Measurements from ENCODE around the gene NAV3.

NAV3 gene

GRCh38 chr12:78115889-78116288 is 285.2 kb downstream of the NAV3 start:
- DNase-seq (ENCODE audit: low read depth in 2 of 2): no peak

GRCh38 chr12:78118036-78118435 is 287.3 kb downstream of the NAV3 start:
- no peak for DNase-seq (ENCODE audit: low read depth in 2 of 2)

GRCh38 chr12:78118486-78118885 is 287.8 kb downstream of the NAV3 start:
- no peak for DNase-seq (ENCODE audit: low read depth in 2 of 2)

GRCh38 chr12:78119351-78119918 is 288.7 kb downstream of the NAV3 start:
- DNase-seq (ENCODE audit: low read depth in 2 of 2): no peak

GRCh38 chr12:78120306-78120705 is 289.6 kb downstream of the NAV3 start:
- no peak for DNase-seq (ENCODE audit: low read depth in 2 of 2)

GRCh38 chr12:78120866-78121560 is 290.3 kb downstream of the NAV3 start:
- DNase-seq (ENCODE audit: low read depth in 2 of 2): no peak

- DNase-seq (ENCODE audit: low read depth in 2 of 2): no peak
Observed at GRCh38 chr12:78121969-78122610, 291.4 kb downstream of the NAV3 start.

GRCh38 chr12:78128211-78128610 is 297.5 kb downstream of the NAV3 start:
- DNase-seq (ENCODE audit: low read depth in 2 of 2): no peak

GRCh38 chr12:78143717-78144116 is 313.0 kb downstream of the NAV3 start:
- DNase-seq (ENCODE audit: low read depth in 2 of 2): no peak

GRCh38 chr12:78145398-78145797 is 314.7 kb downstream of the NAV3 start:
- DNase-seq (ENCODE audit: low read depth in 2 of 2): no peak

GRCh38 chr12:78146365-78146772 is 315.7 kb downstream of the NAV3 start:
- DNase-seq (ENCODE audit: low read depth in 2 of 2): no peak

- DNase-seq (ENCODE audit: low read depth in 2 of 2): no peak
Observed at GRCh38 chr12:78149459-78149858, 318.8 kb downstream of the NAV3 start.

- DNase-seq (ENCODE audit: low read depth in 2 of 2): no peak
Observed at GRCh38 chr12:78155546-78155945, 324.9 kb downstream of the NAV3 start.

GRCh38 chr12:78156751-78157150 is 326.1 kb downstream of the NAV3 start:
- no peak for DNase-seq (ENCODE audit: low read depth in 2 of 2)

GRCh38 chr12:78157199-78157598 is 326.5 kb downstream of the NAV3 start:
- no peak for DNase-seq (ENCODE audit: low read depth in 2 of 2)

- no peak for DNase-seq (ENCODE audit: low read depth in 2 of 2)
Observed at GRCh38 chr12:78164154-78164553, 333.5 kb downstream of the NAV3 start.

- DNase-seq (ENCODE audit: low read depth in 2 of 2): no peak
Observed at GRCh38 chr12:78167510-78167909, 336.8 kb downstream of the NAV3 start.

GRCh38 chr12:78171061-78171460 is 340.4 kb downstream of the NAV3 start:
- DNase-seq (ENCODE audit: low read depth in 2 of 2): no peak

GRCh38 chr12:78176643-78177042 is 345.9 kb downstream of the NAV3 start:
- no peak for DNase-seq (ENCODE audit: low read depth in 2 of 2)

GRCh38 chr12:78177298-78177697 is 346.6 kb downstream of the NAV3 start:
- DNase-seq (ENCODE audit: low read depth in 2 of 2): no peak

- DNase-seq (ENCODE audit: low read depth in 2 of 2): no peak
Observed at GRCh38 chr12:78179346-78179745, 348.7 kb downstream of the NAV3 start.

- DNase-seq (ENCODE audit: low read depth in 2 of 2): no peak
Observed at GRCh38 chr12:78181544-78182162, 351.0 kb downstream of the NAV3 start.

GRCh38 chr12:78183824-78184223 is 353.1 kb downstream of the NAV3 start:
- DNase-seq (ENCODE audit: low read depth in 2 of 2): no peak
